Measurements from ENCODE around the gene ARHGAP10.
"Not testable (repeated sequence)": the region's sequence is repeated elsewhere in the genome, so short reads cannot be mapped to it uniquely, and the experiment has no call there.

The ARHGAP10 gene

DNA sequence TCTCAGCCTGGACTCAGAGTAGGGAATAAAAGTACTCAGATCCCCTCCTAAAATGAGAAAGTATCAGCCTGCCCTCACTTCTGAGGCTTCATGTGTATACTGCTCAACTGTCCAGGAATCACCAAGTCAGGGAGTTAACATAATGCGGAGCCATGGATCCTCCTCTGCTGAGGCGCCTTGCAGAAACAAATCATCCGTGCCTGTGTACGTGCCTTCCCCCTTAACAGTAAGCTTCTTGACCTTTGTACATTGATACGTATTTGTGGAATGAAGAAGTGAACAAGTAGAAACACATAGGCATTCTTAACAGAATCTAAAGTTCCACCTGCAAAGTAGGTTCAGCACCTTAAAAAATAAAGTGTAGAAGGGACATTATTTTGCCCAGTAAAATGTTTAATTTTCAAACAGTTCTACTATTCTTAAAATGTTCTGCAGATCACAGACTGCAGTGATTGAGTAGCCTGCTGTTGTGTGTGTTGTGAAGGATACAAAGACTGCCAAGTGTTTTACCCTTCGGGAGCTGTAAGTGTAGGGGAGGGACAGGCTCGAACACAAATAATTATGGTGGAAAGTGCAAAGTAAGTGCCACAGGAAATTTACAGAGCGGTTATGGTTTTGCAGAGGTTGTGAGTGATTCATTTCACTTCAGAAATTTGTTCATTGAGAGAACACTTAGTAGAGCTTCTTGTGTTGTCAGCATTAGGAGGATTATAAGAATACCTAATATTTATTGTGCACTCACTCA lies 61.9 kb downstream of the ARHGAP10 start:
- no peak for DNase-seq (ENCODE audit: low read depth)

DNA sequence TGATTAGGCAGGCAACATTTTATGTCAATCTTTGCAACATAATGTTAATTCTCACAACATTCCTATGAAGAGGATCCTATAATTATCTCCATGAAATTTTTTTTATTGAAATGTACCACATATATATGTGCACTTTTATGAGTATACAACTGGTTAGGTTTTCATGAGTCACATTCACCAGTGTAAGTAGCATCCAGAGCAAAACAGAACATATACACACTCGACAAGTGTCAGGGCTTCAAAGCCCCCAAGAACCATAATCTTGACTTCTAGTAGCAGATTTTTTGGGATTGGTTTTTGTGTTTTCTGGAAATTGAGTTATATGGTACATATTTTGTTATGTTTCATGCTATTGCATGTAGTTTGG lies 62.4 kb downstream of the ARHGAP10 start:
- no peak for DNase-seq (ENCODE audit: low read depth)

DNA sequence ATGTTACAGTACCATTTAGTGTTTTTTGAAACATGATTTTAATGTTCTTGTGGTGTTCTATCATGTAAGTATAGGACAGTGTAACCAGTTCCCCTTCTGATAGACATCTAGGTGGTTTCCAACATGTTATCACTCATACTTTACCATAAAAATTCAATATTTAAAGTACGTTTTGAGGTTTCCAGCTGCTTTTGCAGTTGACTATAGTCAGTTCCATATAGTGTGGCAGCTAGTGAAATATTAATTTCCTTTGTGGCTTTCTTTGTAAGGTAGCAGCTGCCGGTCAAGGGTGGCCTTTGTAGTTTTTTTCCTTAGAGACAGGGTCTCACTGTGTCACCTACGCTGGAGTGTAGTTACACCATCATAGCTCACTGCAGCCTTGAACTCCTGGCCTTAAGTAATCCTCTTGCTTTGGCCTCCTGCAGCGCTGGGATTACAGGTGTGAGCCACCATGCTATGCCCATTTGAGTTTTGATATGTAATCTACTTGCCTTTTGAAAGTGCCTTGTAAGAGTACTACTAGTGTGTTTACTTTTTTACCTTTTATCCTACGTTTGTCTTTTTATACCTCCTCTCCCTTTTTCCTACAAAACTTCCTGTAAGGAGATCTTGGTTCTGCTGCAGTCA lies 63.0 kb downstream of the ARHGAP10 start:
- no peak for DNase-seq (ENCODE audit: low read depth)

DNA sequence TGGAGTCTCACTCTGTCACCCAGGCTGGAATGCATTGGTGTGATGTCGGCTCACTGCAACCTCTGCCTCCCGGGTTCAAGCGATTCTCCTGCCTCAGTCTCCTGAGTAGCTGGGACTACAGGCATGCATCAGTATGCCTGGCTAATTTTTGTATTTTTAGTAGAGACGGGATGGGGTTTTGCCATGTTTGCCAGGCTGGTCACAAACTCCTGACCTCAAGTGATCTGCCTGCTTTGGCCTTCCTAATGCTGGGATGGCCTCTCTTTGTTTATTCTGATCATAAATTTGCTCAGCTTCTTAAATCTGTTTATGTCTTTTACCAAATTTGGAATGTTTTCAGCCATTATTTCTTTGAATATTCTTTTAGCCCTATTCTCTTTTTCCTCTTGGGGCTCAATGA lies 67.2 kb downstream of the ARHGAP10 start:
- not testable (repeated sequence) for DNase-seq (ENCODE audit: low read depth)

DNA sequence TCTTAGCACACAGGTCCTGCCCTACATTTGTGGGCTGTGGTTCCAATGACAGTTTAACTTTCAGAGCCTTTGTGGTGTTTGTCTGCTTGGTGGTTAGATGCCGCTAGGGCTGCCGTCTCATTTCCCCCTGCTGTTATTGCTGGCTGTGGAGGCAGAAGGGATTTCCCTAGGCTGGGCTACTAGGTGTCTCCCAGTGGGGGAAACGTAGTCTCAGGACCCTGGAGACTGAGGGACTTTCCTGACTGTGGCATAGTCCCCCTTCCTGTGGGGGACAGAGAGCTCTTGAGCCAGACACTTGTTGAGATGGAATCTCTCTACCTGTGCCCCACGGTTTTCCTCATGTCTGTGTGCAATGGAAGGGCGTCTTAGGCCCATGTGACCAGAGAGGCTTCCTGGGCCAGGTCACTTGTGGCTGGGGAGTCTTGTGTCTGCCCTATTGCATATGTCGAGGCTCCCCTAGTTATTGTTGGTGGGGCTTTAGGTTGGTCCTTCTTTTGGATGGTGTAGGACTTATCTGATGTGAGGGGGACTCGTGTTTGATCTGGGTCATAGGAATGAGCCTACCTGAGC lies 68.2 kb downstream of the ARHGAP10 start:
- no peak for DNase-seq (ENCODE audit: low read depth)

DNA sequence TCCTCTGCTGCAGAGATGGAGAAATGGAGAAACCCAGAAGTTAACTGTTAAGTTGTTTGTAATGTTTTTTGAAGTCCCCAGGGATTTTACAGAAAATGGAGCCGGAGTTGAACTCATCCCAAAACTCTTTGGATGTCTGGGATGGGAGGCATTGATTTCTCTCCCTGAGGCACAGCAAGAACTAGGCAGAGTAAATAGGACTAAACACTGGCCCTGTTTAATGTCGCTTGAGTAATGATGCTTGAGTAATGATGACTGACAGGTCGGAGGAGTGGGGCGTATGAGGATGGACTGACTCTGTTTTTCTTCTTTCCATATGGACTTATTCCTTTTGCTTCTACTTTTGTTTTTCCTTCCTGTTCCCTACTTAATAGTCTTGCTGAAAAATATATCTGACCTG lies 69.9 kb downstream of the ARHGAP10 start:
- DNase-seq (ENCODE audit: low read depth), result no peak

DNA sequence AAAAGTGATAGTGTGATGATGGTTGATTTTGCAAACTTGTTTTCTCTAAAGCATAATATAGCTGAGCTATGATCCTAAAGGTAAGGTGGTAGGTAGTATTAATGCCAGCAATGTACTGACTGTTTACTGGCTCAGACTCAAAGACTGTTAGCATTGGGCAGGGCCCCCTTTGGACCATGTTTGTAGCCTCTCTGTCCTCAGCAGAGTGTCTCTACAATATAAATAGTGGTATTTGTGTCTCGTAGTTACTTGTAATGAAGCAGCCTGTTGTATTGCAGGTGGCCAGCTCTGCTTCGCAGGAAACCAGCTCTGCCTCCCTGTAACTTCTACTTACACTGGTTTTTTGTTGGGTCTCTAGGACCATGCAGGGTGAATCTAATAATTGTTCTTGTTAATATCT lies 70.5 kb downstream of the ARHGAP10 start:
- DNase-seq (ENCODE audit: low read depth), result no peak

DNA sequence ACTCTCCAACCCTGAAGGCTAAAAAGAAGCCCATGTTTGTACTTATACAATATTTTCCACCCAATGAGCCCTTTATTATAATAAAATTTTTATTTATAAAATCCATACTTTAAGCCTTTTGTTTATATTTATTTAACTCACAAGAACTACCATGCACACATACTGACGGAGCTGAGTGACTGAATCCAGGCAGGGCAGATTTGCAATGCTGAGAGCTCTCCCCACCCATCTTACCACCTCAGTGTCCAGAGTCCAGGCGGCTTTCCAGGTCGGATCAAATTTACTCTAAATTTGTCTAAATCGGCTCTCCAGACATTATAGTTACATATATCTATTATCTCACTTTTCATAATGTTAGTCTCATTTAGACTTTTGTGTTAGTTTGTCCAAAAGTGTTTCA lies 74.1 kb downstream of the ARHGAP10 start:
- DNase-seq (ENCODE audit: low read depth), result no peak

DNA sequence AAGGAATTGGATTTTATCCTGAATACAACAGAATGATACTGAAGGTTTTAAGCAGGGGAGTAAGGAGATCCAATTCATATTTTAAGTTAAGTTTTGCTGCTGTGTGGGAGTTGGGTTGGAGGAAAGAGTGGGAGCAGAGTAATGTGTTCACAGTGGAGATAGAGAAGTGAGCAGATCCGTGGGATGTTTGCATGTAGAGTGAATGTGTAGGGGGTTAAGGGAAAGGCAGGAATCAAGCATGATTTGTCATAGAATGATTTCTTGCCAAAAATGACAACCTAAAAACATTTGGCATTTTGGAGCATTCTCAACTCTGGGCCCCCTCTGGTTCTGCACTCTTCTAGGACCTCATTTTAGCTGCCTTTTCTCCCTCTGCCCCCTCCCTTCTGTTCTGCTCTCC lies 76.6 kb downstream of the ARHGAP10 start:
- DNase-seq (ENCODE audit: low read depth), result no peak

DNA sequence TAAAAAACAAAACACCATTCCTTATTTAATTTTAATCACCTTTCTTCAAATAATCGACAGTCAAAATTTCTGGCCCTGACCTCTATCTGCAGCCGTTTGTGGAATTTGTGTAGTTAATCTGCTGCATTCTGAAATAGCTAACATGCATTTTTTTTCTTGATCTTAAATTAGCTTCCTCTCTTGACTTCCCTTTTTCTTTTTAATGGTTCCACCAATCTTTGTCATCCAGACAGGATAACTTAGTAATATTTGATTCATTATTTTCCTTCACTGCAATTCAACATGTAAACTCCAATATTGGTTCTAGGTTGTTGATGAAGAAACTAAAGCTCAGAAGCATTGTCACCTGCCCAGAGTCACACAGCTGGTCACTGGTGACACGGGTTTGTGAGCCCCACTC lies 77.3 kb downstream of the ARHGAP10 start:
- no peak for DNase-seq (ENCODE audit: low read depth)

DNA sequence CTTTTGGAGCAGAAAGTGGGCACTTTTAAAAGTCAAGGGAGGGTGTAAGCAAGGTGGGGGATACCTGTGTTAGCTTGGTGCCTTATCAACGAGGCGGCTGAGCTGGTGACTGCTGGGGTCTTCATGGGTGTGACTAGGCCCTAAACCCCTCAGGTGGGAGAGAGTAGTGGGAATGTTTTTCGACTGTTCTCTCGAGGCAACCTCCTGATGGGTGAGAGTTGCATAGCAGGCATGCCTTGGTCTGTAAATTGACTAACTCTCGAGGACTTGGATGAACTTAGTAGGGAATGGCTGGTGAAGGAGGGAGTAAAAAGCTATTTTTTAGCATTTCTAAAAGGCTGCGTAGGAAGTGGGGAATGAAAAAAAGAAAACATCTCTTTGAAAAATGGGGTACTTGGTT lies 80.0 kb downstream of the ARHGAP10 start:
- no peak for DNase-seq (ENCODE audit: low read depth)

DNA sequence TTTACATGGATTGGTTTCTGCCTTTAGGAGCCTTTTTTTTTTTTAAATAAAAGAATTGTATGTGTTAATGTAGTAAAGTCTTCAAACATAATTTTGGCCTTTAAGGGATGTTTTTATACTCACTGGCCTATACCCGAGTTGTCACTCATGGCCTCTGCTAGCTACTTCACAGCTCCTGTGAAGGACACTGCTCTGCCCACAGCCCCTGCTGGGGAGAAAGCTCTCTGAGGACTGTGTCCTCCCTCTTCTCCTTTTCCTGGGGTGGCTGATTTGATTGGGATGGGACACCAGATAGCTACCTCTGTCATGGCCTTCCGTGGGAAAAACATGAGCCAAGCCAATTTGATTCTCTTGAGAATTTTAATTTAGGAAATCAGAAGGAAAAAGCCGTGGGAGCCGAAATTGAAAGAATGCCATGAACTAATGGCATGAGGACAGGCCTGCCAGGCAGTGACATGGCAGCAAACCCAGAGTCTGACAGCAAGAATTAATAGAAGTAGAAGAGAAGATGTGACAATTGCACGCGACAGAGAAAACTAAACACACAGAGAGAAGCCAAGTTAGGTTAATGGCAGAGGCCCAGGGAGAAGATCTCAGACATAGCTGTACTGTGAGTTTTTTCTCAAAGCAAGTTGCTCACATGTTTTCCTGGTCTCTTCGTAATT lies 81.4 kb downstream of the ARHGAP10 start:
- no peak for DNase-seq (ENCODE audit: low read depth)

DNA sequence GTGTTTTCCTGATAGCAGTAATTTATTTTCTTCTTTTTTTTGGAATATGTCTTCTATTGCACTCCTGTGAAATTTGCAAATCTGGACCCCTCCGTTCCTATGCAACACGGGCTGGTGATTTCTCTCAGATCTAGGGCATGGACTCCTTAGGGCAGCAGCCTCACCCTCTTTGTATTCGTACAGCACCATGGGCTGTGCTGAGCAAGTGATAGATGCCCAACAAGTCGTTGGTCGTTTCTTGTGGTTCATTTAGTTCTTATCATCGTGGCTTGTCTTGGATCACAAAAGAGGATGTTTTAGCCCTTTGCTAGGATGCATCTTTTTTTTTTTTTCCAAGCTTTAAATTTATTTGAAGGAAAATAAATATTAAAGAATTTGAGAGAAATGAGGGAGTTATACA lies 82.1 kb downstream of the ARHGAP10 start:
- no peak for DNase-seq (ENCODE audit: low read depth)

DNA sequence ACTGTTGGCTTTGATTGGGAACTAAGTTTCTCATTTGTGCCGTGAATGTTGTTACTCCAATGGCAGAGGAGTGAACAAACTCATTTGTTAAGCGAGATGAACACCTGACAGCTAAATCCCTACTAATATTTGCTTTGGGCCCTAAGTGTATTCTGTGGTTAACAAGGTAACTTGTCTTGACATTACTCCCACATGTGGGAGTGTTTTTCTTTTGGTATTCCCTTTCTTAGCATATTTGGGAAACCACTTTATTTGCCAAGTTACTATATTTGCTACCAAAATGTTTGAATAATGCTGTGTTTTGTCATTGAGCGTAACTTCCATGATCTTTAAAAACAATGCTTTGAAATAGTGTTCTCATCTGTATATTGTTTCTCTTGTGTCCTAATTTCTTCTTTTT lies 82.5 kb downstream of the ARHGAP10 start:
- no peak for DNase-seq (ENCODE audit: low read depth)

DNA sequence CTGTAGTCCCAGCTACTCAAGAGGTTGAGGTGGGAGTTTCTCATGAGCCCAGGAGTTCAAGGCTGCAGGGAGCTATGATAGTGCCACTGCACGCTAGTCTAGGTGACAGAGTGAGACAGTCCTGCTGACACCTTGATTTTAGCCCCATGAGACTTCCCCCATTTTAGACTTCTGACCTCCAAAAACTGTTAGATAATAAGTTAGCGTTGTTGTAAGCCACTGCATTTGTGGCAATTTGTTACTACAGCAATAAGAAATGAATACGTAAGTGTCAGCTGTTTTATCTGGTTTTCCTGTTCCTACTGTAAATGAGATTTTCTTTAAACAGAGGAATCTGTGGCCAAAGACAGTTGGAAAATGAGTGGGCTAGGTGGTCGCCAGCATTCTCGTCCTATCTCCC lies 83.9 kb downstream of the ARHGAP10 start:
- no peak for DNase-seq (ENCODE audit: low read depth)

DNA sequence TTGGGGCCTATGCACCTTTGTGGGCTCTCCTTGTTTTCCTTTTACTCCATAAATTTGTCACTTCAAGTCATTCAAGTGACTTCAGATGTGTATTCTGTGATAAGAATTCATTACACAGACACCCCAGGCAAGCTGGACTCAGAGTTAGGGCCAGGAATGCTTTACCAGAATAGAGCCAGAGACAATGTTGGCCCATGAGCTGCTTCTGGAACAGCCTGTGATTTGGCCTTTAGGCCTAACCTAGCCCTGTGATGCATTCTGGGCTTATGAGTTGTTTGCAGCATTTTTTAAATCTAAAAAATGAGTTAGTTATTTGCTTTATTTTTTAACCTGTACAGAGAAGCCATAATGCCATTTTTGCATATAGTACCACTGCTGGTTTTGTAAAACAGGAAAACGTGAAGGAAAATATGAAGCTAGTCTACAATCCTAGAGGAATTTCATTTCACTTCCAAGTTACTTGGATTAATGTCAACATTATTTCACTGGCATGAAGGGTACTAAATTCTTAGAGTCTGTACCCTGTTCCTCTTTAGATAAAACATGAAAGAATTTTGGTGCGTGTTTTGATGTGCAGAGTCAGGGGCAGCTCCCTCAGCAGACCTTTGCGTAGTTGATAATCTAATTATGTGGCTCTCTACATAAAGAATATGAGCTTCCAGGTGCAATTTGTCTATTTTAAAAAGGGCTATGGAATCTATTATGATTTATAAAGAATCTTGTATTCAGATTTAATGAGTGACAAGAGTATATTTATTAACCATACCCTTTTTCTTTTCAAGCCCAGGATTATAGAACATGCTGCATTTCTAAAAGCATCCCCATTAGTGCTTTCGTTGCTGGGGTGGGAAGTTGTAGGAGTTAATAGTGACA lies 84.7 kb downstream of the ARHGAP10 start:
- no peak for DNase-seq (ENCODE audit: low read depth)

DNA sequence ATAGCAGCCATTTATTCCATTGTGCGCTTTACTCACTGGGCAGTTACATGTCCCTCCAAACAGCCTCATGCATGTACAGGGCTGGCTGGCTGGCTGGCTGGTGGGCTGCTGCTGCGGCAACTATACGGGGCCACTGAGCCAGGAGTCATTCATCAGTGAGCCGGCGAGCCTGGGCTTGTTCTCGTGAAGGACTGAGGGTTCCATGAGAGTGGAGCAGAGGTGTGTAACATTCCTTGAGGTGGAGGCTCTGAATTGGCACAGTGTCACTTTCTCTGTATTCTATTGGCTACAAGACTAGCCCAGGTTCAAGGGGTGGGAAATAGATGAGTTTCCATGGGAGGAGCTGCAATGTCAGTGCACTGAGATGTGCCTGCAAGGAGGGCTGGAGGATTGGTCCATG lies 89.1 kb downstream of the ARHGAP10 start:
- no peak for DNase-seq (ENCODE audit: low read depth)

DNA sequence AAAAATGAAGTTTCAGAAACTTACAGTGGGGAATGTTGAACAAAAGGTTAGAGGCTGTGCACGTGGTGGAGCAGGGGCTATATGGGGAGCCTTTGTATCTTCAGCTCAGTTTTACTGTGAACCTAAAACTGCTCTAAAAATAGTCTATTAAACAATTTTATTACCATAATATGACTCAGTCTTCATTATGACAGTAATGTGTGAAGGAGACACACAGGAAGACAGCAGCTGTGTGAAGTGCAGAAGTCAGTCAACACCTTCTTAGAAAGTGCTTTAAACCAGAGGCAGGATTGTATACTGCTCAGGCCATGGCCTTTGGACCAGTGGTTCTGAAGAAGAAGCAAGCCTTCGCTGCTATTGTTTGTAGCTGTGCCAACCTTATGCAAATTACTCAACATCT lies 89.7 kb downstream of the ARHGAP10 start:
- no peak for DNase-seq (ENCODE audit: low read depth)

DNA sequence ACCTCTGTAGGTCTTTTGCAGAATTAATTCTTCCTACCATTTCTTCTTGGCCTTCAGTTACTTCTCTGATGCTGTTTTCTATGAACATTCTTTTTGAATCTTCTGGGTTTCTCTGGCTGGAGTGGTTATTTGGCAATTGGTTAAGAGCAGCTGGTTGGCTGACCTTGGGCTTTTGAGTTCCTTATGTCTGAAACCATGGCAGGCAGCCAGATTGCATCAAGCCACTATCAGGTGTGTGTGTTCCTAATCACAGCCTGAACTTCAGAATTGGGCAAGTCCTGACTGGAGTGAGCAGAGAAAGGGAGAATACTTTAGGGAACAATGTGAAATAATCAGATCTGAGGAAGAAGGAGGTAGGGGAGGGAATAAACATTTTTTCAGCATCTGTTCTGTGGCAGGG lies 90.2 kb downstream of the ARHGAP10 start:
- DNase-seq (ENCODE audit: low read depth), result no peak

DNA sequence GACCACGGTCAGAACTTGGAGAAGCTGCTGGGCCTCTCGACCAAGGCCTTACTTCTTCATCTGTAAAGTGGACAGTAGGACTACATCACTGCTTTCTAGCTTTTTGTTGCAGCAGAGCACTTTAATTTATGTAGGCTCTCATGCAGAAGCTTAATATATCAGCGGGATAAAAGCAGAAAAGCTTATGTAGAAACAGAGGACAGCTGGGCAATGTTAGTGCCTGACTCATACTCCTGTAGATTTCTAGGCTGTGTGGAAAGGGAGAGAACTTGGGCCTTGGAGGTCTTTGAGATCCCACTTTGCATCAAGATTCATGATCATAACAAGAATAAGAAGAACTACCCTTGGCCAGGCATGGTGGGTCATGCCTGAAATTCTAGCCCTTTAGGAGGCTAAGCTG lies 91.2 kb downstream of the ARHGAP10 start:
- no peak for DNase-seq (ENCODE audit: low read depth)

DNA sequence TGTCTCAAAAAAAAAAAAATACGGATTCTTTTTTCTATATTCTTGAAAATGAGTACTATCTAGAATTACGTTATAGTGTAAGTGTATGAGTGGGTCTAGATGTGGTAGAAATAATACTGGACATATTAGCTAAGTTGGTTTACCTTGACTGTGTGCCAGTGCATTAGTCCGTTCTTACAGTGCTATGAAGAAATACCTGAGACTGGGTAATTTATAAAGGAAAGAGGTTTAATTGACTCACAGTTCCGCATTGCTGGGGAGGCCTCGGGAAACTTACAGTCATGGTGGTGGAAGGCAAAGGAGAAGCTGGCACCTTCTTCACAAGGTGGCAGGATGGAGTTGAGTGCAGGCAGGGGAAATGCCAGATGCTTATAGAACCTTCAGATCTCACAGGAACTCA lies 92.4 kb downstream of the ARHGAP10 start:
- DNase-seq (ENCODE audit: low read depth), result no peak

DNA sequence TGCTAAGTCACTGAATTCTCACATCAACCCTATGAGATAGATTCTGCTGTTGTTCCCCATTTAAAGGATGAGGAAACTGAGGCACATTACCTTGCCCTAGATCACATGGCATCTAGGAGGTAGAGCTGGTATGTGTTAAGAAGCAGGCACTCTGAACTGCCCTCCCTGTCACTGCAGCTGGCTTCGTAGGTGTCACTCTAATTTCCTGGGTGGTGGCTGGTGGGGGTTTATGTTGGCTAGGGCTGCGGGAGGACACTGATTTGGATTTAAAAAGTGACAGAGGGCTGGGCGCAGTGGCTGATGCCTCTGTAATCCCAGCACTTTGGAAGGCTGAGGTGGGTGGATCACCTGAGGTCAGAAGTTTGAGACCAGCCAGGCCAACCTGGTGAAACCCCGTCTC lies 93.0 kb downstream of the ARHGAP10 start:
- no peak for DNase-seq (ENCODE audit: low read depth)

All from CMK (cell line).